ENCODE data around the gene ATR. TPM values are rescaled to one million over a fixed set of nuclear protein-coding genes. Genes with fewer than 3 reads are reported as not detected.

ATR gene
- total RNA-seq, 1 donor, result 22.1 TPM

DNA sequence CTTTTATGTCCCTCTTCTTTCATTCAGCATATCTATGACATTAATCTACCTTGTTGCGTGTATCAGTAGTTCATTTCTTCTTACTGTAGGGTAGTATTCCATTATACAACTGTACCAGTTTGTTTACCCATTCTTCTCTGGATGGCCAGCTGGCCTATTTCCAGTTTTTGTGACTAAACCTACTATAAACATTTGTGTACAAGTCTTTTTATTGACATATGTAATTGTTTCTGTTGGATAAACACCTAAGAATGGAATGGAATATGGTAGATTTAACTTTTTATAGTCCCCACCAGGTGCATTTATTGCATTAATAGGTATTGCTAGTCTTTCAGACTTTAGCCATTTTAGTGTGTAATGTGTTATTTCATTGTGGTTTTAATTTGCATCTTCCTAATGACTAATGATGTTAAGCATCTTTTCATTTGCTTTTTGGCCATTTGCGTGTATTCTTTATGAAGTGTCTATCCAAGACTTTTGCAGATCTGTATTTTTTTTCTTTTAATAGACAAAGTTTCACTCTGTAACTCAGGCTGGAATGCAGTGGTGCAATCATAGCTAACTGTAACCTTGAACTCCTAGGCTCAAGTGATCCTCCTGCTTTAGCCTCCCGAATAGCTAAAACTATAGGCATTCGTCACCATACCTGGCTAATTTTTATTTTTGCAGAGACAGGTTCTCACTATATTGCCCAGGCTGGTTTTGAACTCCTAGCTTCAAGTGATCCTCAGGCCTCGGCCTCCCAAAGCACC is 88.8 kb downstream of the ATR start:
- Histone ChIP-seq H3K36me3 (ENCODE audit: insufficient read depth, low read length) (peaks cover 32% of the 10 kb centered on the region), H3K4me3 (ENCODE audit: insufficient read depth, low read length) (no peak overlapping the region), H3K79me2 (ENCODE audit: insufficient read depth, low read length) (no peaks in the 10 kb centered on the region), H3K27ac (ENCODE audit: low read depth, low read length) (no peak overlapping the region), H2AFZ (ENCODE audit: low read length) (no peak overlapping the region), H3K9me3 (ENCODE audit: low read depth, low read length) (no peaks in the 10 kb centered on the region), H3K4me2 (ENCODE audit: insufficient read depth, low read length) (no peak overlapping the region), H3K27me3 (ENCODE audit: insufficient read depth, low read length) (no peaks in the 10 kb centered on the region), H4K20me1 (ENCODE audit: insufficient read depth, low read length) (no peaks in the 10 kb centered on the region), H3K4me1 (ENCODE audit: insufficient read depth, low read length) (no peaks in the 10 kb centered on the region)
- DNase-seq (ENCODE audit: insufficient read length, low spot score, missing footprints), result no peak
- TF ChIP-seq CTCF (IDR thresholded peaks at IDR 0.05; ENCODE audit: extremely low read depth, low read depth, low read length), result no peak

- Histone ChIP-seq H3K36me3 (ENCODE audit: insufficient read depth, low read length) (peaks cover 37% of the 10 kb centered on the region), H3K9me3 (ENCODE audit: low read depth, low read length) (peaks cover 5% of the 10 kb centered on the region)
Measured at GRCh38 chr3:142484912-142485435, 93.6 kb downstream of the ATR start.

DNA sequence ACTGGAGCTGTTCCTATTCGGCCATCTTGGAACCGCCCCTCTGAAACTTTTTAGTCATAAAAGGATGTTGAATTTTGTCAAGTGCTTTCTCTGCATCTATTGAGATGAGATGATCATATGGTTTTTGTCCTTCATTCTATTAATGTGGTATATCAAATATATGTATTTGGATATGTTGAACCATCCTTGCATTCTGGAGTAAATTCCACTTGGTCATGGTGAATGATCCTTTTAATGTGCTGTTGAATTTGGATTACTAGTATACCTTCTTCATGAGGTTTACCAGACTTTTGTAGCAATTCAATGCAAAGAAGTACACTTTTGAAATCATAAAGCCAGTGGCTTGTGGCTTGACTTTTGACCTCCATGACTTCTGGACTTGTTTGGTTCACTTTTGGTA is 97.3 kb downstream of the ATR start:
- Histone ChIP-seq H3K4me3 (ENCODE audit: insufficient read depth, low read length) (no peak overlapping the region), H3K27me3 (ENCODE audit: insufficient read depth, low read length) (no peaks in the 10 kb centered on the region), H3K4me1 (ENCODE audit: insufficient read depth, low read length) (no peaks in the 10 kb centered on the region), H4K20me1 (ENCODE audit: insufficient read depth, low read length) (no peaks in the 10 kb centered on the region), H3K27ac (ENCODE audit: low read depth, low read length) (no peak overlapping the region), H3K9me3 (ENCODE audit: low read depth, low read length) (peaks cover 5% of the 10 kb centered on the region), H3K79me2 (ENCODE audit: insufficient read depth, low read length) (no peaks in the 10 kb centered on the region), H3K4me2 (ENCODE audit: insufficient read depth, low read length) (no peak overlapping the region), H2AFZ (ENCODE audit: low read length) (no peak overlapping the region), H3K36me3 (ENCODE audit: insufficient read depth, low read length) (peaks cover 31% of the 10 kb centered on the region)
- DNase-seq (ENCODE audit: insufficient read length, low spot score, missing footprints), result no peak
- TF ChIP-seq CTCF (IDR thresholded peaks at IDR 0.05; ENCODE audit: extremely low read depth, low read depth, low read length), result no peak

More at GRCh38 chr3:142484912-142485435, 93.6 kb downstream of the ATR start:
- no peak for TF ChIP-seq CTCF (IDR thresholded peaks at IDR 0.05; ENCODE audit: extremely low read depth, low read depth, low read length)
- H3K4me3 ChIP-seq (ENCODE audit: insufficient read depth, low read length), result no peak overlapping the region
- H4K20me1 ChIP-seq (ENCODE audit: insufficient read depth, low read length), result no peaks in the 10 kb centered on the region
- no peaks in the 10 kb centered on the region for H3K27me3 ChIP-seq (ENCODE audit: insufficient read depth, low read length)
- H3K79me2 ChIP-seq (ENCODE audit: insufficient read depth, low read length), result no peaks in the 10 kb centered on the region
- H3K27ac ChIP-seq (ENCODE audit: low read depth, low read length), result no peak overlapping the region
- no peak overlapping the region for H3K4me2 ChIP-seq (ENCODE audit: insufficient read depth, low read length)
- H3K4me1 ChIP-seq (ENCODE audit: insufficient read depth, low read length), result no peaks in the 10 kb centered on the region
- no peak overlapping the region for H2AFZ ChIP-seq (ENCODE audit: low read length)
- DNase-seq (ENCODE audit: insufficient read length, low spot score, missing footprints), result no peak

DNA sequence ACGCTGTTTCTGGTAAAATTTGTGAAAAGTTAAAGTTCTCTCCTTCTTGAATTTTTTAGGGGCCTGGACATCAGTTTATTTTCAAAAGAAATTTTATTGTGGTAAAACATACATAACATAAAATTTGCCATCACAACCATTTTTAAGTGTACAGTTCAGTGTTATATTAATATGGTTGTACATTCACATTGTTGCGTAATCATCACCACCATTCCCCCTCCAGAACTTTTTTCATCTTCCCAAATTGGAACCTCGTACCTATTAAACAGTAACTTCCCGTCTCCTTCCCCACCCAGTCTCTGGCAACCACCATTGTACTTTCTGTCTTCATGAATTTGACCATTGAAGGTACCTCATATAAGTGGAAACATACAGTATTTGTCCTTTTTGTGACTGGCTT is 107.7 kb downstream of the ATR start:
- Histone ChIP-seq H3K4me1 (ENCODE audit: insufficient read depth, low read length) (no peaks in the 10 kb centered on the region), H3K36me3 (ENCODE audit: insufficient read depth, low read length) (no peaks in the 10 kb centered on the region), H3K4me2 (ENCODE audit: insufficient read depth, low read length) (no peak overlapping the region), H3K27me3 (ENCODE audit: insufficient read depth, low read length) (no peaks in the 10 kb centered on the region), H3K4me3 (ENCODE audit: insufficient read depth, low read length) (no peak overlapping the region), H2AFZ (ENCODE audit: low read length) (no peak overlapping the region), H3K27ac (ENCODE audit: low read depth, low read length) (no peak overlapping the region), H4K20me1 (ENCODE audit: insufficient read depth, low read length) (no peaks in the 10 kb centered on the region), H3K79me2 (ENCODE audit: insufficient read depth, low read length) (no peaks in the 10 kb centered on the region), H3K9me3 (ENCODE audit: low read depth, low read length) (no peaks in the 10 kb centered on the region)
- no peak for DNase-seq (ENCODE audit: insufficient read length, low spot score, missing footprints)
- TF ChIP-seq CTCF (IDR thresholded peaks at IDR 0.05; ENCODE audit: extremely low read depth, low read depth, low read length), result no peak

All from osteoblast (primary cell).